Measurements from ENCODE around the gene OPA3.
"Not testable (repeated sequence)": the region's sequence is repeated elsewhere in the genome, so short reads cannot be mapped to it uniquely, and the experiment has no call there.

The OPA3 gene

DNA sequence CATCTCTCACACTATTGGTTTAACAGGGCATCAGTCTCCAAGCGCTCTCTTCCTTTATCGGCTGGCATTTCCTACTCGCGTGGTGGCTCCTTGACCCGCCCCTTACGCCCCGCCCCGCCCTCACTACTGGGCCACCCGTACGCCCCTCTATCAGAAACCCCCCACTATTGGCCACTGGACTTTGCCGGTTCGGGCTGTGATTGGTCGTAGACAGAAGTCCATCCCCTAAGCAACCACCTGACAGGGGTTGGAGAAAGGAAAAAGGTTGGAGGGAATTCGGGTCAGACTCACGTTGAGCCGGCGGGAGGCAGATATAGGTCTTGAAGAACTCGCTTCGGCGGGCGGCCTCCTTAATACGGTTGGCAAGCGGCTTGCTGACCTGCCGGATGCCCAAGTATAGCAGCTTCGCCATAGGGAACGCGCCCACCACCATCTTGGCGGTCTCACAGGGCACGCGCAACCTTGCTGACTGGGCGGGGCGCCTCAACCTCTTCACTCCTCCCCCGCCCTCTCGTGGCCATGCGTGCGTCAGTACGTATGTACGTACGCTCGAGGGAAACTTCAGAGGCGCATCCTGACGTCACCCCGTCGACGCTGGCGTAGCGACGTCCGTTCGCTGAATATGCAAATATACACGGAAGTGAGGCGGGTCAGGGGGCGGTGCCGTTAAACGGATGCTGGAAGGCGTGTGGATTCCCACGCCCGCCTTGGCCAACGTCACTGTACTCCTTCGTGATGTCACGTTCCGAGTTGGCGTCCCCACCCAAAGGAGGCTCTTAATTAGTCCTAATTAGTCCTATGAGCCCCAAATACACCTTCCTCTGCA, at the start of gene OPA3:
Gene OPA3 (minus strand): TSS at position 471 of the 826 bp plus-strand sequence. CDS start 38 bp downstream, at position 433.
- peak; percentile 97 to 100 for DNase-seq

DNA sequence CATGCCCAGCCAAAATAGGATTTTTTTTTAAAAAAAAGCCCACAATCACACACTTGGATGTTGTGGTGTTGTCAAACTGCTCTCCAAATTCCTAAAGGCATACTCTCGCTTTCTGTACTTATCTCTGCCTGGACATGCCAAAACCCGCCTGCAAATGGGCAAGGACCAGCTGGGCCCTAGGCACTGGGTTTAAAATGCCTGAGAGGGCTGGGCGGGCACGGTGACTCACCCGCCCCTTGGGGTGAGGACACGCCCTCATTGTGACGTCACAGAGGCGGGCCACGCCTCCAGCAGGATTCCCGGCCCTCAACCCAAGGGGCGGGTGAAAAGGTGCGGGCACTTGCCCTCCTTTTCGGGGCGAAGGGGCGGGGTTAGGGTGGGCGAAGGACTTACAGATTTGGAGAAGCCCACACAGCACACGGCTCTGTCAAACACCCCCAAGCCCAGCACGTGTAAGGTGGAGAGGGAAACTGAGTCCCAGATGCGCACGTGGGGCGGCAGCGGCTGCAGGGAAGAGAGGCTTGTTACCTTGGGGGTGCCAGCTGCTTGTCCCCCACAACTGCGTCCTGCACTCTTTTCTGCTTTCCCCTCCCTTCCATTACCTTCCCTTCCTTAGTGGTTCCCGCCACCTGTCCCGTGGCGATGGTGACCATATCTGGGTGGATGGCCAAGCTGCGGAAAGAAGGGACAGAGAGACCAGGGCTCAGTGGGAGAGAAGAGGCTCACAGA, 48.0 kb upstream of the OPA3 start:
- DNase-seq, result peak; percentile 22 to 56

DNA sequence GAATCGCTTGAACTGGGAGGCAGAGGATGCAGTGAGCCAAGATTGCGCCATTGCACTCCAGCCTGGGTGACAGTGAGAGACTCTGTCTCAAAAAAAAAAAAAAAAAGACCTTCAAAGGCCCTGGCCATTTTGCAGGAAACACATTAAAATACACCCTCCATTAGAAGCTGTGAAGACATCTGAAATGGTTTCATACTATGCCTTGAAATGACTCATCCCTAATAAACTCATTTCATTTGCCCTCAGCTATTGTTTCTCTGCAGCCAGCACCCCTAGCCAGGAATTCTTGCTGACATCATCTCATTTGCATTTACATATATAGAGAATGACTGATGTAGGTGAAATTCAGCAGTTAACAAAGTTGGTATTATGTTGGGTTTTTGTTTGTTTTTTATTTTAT, 45.9 kb upstream of the OPA3 start:
- no peak for DNase-seq

DNA sequence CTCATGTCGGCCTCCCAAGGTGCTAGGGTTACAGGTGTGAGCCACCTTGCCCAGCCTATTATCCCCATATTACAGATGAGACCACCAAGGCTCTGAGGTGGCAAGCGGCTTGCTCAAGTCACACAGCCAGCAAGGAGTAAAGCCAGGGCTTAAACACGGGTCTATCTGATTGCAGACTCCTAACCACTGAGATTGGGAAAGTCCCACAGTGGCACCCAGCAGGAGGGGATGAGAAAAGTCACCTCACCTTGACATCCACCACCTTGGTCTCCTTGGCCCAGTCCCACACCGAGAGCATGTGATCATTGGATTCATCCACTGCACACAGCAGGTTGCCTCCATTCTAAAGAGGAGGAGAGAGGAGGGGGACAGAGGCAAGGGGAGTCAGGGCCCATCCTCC, 45.1 kb upstream of the OPA3 start:
- no peak for DNase-seq

DNA sequence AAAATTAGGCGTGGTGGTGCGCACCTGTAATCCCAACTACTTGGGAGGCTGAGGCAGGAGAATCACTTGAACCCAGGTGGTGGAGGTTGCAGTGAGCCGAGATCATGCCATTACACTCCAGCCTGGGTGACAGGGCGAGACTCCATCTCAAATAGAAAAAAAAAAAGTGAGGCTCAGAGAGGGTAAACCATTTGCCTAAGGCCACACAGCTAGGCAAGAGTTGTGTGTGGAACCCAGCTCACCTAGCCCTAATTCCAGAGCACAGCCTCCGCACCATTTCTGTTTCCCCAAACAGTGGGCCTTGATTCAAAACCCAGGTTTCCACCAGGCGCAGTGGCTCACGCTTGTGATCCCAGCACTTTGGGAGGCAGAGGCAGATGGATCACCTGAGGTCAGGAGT, 43.6 kb upstream of the OPA3 start:
- DNase-seq, result not testable (repeated sequence)

DNA sequence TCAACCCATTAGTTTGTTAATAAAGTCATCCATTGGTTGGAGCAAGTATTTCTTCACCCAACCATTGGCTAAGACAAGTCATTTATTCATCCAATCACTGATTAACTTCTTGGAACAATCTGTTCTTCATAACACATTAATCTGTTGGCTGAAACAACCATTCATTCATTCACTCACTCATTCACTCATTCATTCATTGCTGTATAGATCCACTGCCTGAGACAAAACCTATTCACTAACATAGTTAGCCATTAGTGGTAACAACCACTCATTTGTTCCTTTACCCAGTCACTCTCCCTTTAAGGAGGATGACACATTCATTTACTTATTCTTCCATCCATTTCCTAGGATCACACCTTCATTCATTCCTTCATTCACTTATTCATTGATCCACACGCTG, 39.4 kb upstream of the OPA3 start:
- DNase-seq, result no peak

DNA sequence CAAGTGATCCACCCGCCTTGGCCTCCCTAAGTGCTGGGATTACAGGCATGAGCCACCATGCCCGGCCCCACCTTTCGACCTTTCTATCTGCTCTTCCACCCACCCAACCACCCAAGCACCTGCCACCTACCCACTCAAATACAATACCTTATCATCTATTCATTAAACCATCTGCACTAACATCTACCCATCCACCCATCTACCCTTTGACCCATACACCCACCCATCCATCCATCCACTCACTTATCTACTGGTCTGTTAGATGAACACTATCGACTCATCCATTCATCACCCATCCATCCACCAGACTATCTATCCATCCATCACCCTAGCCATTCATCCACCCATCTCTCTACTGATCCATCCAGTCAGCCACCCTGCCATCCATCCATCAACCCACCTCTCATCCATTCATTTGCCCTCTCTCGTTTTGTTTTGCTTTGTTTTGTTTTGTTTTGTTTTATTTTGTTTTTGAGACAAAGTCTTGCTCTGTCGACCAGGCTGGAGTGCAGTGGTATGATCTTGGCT, 37.4 kb upstream of the OPA3 start:
- no peak for DNase-seq

DNA sequence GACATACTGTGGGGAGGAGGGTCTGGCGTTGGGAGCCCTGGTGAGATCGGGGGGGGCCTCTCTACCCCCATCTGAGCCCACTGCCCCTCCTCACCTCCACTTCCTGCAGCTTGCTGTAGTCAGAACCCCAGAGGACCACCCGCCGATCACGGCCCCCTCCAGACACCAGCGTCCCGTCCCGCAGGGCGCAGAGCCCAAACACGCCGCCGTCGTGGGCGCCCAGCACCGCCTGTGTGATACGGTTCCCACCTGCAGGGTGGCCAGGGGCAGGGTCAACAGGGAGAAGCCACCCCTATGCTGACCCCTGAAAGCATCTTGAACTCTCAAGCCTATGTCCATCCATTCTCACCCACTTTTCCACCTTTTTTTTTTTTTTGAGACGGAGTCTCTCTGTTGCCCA, 36.8 kb upstream of the OPA3 start:
- DNase-seq, result no peak

DNA sequence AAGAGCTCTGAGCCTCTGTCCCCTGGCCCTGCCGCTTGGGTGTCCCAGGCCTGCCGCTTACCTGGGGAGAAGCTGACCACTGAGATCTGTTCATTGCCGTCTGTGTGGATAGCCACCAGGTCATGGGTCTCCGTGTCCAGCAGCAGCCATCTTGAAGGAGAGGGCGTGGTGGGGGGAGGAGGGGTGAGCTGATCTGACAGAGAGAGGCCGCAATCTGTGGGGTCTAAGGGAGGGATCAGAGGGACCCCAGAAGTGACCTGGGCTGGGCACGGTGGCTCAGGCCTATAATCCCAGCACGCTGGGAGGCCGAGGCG, 32.1 kb upstream of the OPA3 start:
- DNase-seq, result no peak

DNA sequence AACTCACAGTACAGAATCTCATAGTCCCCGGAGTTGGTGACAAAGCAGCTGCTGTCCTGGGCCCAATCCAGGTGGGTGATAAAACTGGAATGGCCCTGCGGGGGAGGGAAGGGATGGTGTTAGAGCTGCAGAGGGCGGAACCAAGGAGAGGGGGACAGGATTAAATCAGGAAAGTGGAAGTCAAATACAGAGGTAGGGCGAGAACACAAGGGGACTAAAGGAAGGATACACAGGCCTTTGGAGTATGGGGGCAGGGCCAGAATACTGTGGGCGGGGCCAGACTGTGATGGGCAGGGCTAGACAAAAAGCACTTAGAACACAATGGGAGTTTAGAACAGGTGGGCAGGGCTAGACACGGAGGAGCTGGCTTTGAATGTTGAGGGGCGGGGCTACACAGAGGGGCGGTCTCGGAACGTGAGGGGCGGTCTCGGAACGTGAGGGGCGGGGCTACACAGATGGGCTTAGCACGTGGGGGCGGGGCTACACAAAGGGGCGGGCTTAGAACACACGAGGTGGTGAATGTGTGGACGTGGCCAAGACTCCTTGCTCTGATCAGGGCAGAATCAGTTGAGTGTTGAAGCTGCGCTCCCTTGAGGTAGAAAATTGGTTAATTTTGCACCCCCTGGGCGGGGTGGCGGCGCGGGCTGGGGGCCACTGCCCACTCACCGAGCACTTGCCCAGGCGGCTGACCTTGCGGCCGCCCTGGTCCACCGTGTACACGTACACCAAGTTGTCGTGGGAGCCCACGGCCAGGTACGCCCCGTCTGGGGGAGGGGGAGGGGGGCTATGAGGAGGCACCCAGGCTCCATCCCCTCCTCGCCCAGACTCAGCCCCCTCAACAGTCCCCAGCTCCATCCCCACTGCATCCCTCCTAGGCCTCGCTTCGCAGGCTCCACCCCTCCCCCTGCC, 31.4 kb upstream of the OPA3 start:
- peak; percentile 58 to 69 for DNase-seq

DNA sequence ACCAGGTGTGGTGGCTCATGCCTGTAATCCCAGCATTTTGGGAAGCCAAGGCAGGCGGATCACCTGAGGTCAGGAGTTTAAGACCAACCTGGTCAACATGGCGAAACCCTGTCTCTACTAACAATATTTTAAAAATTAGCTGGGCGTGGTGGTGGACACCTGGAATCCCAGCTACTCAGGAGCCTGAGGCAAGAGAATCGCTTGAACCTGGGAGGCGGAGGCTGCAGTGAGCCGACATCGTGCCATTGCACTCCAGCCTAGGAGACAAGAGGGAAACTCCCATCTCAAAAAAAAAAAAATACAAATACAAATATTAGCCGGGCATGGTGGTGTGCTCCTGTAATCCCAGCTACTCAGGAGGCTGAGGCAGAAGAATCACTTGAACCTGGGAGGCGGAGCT, 30.5 kb upstream of the OPA3 start:
- DNase-seq, result not testable (repeated sequence)

DNA sequence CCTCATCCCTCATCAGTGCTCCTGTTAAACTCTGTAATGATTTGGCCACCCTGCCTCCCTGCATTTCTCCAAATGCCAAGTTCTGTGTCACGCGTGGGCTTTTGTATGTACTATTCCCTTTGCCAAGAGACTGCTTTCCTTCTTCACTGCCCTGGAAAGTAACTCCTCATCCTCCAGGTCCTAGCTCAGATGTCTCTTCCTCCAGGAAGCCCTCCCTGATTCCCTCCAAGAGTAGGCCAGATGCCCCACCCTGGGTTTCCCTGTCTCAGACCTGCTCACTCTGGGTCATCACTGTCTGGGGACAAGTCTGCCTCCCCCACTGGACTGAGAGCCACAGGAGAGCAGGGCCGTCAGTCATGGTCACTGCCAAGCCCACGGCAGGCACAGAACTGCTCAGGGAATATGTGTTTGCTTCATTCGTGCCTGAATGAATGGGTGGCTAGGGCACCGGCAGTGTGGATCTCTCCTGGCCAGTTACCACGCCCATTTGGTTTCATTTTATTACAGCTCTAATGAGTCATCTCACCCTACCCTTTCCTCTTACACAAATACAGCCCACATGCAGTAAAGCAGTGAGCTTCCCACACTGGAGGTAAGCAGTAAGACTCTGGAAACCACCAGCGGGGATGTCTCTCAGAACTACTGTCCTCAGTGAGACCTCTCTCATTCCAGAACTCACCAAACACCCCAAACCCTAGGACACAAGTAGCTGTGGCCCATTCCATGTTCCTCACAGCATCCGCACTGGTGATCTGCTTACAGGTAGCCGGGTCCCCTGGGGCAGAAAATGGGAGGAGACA, 29.5 kb upstream of the OPA3 start:
- peak; percentile 19 to 25 for DNase-seq

DNA sequence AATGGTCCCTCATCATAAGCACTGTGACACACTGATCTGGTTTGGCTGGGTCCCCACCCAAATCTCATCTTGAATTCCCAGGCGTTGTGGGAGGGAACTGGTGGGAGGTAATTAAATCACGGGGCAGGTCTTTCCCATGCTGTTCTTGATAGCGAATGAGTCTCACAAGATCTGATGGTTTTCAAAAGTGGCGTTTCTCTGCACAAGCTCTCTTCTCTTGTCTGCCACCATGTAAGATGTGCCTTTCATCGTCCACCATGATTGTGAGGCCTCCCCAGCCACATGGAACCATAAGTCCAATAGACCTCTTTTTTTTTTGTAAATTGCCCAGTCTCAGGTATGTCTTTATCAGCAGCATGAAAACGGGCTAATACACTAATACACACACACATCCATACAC, 24.3 kb upstream of the OPA3 start:
- DNase-seq, result no peak

DNA sequence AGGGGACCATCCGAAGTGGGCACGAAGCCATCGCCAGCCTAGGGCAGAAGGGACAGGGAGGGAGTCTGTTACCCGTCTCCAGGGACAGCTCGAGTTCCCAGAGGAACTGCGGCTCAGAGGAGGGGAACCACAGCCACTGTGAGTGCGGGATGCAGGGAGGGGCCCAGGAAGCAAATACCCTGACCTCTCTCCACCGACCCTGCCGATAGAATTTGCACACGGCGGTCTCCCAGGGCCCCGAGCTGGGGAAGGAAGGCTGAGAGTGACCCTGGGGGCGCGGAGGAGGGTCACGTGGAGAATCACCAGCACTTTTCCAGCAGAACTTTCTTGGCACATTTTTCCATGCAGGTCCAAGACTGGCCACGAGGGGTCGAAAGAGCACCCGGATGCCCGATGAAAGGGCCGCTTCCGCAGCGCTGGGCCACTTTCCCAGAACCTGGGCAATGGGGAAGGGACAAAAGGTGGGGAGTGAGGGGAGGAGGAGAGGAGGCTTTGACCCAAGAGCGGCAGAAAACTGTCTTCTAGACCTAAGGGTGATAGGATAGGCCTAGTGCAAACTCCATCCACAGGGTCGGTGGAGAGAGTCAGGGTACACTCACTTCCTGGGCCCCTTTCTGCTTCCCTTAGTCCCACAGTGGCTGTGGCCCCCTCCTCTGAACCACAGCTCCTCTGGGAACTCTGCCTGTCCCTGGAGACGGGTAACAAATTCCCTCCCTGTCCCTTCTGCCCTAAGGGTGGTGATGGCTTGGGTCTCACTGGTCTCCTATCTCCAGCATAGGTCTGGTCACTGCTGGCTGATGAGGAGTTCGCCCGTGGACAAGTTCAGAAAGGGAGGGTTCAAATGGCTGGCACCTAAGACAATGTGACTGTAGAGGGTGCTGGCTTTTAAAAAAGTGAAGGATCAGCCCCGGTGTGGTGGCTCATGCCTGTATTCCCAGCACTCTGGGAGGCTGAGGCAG, 22.7 kb upstream of the OPA3 start:
- peak; percentile 14 to 42 for DNase-seq

DNA sequence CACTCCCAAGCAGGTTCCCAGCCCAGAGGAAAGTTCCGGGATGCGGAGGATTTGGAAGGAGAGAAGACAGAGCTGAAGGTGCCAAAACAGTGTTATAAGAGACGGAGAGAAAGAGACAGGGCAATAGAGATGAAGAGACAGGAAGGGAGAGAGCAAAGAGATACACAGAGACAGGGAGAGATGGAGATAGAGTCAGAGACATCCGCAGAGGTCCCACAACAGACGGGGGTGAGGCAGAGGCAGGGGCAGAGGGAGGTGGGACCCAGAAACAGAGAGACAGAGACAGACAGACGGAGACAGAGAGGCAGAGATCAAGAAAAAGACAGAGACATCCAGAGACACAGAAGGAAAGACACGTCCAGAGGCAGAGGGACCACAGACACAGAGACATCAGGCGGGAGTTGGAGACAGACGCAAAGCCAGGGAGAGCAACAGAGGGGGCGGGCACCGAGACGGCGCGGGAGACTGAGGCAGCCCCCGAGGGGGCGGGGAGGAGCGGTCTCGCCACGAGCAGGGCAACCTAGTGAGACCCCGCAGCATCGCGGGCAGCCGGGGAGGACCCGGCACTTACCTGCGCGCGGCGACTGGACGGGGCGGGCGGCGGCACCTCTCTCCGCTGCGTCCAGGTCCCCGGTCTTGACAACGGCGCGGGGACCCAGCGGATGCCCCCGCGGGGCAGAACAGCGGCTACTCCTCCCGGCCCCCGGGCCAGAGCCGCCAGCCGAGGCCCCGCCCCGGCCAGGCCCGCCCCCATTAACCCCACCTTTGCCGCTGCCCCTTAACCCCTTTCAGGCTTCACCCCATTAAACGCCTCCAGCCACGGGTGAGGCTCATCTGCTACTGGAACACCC, 17.1 kb upstream of the OPA3 start, which contains the start of gene GPR4:
Gene GPR4 (minus strand): TSS at position 689 of the 851 bp plus-strand sequence. CDS start 10,346 bp downstream, outside the sequence.
- DNase-seq, result no peak

DNA sequence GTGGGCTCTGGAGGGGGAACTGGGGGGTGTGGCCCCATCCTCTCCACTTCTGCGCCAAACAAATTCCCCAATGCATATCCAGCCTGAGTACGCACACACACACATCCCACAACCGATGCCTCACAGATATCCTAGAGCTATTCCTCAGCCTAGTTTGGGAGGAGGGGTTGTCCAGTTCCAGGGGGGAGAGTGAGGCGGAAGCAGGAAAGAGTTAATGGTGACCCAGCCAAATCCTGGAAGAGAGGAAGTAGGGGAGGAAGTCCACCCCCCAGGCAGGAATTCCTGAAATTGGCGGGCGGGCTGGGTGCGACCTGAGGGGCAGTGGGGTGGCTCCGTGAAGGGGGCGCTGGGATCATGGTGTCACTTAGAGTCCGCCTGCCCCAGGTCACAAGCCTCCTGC, 16.5 kb upstream of the OPA3 start:
- no peak for DNase-seq

DNA sequence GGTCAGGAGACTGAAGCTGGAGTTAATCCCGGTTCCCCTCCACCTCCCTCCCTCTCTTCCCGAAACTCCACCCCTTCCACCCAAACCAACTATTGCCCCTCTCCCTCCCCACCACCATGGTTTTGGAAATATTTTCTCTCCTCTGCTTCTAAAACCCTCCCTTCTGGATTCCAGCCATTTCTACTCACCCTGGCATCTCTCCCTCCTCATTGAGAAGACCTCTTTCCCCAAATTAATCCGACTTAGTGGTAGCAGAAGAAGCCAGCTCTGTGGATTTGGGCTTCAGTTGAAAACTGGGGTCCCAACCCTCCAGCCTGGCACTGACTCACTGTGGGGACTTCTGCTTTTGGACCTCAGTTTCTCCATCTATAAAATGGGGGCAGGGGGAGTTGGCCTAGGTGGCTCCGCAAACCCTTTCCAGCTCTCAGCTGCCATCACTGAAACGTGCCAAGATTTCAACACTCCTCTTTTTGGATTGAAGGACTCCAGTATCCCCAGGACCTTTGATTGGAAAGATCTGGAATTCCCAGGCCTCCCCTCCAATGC, 15.8 kb upstream of the OPA3 start:
- DNase-seq, result no peak

DNA sequence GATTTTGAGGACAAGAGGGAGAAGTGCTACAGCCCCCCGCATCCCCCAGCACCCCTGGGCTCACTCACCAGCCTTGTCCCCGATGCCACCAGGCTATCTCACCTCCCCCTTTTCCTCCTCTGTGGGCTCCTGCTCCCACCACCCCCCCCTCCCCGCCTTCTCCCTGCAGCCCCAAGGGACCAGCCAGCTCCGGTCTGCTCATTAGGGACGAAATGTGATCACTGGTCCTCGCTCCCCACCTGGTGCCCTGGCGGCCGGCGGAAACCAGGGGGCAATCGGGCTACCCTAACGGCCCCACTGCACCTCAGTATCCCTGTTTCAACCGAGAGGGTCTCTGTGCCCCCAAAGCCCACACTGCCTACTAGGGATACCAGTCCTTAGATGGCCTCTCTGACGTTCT, 14.7 kb upstream of the OPA3 start:
- DNase-seq, result no peak

DNA sequence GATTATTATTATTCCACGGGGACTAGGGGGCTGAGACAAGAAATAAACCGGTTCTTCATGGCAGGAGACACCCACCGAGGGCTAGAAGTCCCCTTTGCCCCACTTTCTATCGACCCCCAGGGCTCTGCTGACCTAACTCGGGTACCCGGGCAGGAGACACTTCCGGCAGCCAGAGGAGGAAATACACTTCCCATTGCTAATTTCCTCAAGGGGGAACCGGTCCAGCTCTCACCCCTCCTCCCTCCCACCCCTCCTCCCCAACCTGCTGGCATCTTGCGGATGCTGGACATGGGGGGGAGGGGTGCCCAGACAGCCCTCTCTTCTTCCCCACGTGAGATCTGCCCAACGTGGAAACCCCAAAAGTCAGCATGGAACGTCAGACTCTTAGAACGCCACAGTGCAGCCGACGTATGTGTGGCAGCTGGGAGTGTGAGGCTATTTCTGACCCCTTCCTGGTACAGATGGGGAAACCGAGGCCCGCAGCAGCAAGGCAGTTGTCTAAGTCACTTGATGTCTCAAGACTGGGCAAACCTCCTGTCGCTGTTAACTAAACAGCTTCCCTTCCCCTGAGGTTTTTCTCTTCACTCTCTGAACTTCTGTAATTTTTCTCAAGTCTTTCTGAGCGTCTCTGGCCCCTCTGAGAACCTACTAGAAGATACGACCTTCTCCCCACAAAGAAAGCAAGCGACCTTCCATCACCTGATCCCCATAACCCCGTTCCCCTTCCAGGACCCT, 13.8 kb upstream of the OPA3 start:
- peak in 1 of 2 experiments; percentile 4 for DNase-seq
